GM03348 (cell line): ENCODE measurements around the gene MAGEF1.

Experiments
- DNase-seq: peaks from one replicate; pipeline ENCODE4 v3.0.0; 2012; ENCODE audit warnings: low spot score

Gene MAGEF1

DNA sequence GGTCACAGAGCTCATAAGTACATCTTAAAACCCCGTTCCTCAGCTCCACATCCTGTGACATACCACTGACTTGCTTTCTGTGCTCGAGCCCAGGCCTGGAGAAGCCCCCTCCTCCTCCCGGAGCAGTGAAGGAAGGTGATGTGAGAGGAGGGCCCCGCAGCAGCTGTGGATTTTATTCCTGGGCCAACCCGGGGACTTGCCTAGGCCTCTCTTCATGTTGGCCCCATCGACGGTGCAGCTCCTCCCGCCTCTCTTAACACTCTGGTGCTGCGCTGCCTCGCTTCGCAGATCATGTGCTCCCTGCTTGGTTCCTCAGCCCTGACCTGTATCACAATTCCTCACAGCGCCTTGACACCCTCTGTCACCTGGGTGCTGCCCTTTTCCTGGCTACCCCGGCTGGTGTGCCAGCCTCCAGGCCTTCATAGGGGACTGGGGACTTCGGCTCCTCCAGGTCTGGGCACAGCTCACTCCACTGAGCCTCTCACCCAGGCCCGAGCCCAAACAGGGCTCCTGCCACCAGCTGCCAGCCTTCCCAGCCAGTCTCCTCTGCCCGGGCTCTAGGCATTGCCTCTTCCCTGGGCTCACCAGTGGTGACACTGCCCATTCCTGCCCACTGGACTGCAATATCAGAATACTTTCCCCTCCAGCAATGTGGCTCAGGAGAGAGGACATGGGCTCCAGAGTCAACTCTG lies 21.5 kb downstream of the MAGEF1 start:
- no peak for DNase-seq

DNA sequence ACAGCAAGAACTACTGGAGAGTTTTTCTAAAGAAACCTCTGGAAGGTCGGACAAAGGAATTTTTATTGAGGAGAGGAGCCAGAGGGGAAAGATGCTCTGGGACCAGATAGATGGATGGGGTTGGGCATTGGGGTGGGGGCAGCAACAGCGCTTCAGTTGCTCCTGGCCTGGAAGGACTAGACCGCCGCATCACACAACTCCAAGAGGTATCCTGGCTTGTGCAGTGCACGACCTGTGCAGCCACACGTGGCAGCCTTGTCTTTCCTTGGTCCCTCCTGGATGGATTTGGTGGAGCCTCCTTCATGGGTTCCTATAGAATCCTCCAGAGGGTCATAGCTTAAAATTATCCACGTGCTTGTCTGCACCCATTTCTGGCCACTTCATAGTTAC lies 23.0 kb downstream of the MAGEF1 start:
- DNase-seq, result no peak

DNA sequence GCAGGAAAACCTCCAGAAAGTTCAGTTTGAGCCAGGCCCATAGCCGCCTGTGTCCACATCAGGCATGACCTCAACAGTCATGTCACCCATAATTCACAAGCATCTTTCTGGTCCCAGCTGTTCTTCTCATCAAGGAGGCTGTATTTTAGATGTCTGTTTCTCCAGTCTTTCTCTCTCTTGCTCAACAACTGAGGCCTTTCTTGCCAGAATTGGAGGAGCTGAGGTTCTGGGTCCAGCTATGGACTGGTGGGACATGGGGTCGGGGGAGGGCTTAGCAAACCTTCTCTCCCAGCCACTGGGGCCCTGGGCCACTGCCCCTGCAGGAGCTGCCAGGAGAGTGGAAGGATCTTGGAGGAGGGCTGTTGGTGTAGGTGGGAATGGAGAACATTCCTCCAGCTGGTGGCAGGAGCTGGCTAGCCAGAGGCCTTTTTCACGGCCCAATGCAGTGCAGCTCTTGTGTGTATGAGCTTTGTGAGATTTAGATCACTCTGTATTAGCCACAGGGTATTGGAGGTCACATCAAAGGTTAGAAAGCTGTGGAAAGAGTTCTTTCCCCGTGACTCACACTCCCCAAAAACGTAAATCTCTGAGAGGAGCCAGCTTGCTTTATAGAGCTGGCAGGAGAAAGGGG lies 23.5 kb downstream of the MAGEF1 start:
- DNase-seq, result peak; percentile 84

DNA sequence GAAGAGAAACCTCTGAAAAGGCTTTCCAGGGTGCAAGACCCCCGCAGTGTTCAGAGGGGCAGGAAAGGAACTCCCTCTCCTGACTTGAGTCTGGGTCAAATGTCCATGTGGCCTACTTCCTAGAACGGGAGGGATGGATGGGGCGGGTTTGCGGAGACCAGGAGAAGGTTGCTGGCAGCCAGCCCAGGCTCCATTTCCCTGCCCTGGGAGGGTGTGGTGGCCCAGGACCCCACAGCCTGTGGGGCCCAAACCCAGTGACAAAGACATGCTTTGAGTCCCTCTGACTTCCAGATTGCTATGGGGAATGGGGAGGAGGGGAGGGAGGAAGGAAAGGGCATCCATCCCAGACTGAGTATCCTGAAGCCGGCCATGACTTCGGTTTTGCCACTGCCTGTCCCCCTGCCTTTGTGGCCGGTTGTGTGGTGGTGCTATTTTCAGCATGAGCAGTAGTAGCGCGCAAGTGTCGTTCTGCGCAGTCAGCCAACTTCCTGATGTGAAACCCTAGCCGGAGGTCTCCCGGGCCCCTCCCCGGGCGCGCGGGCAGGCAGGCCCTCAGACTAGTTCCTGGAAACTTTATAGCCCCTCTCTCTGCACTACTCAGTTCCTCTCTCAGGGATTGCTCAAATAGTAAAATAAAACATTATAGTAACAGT lies 24.4 kb downstream of the MAGEF1 start:
- no peak for DNase-seq

DNA sequence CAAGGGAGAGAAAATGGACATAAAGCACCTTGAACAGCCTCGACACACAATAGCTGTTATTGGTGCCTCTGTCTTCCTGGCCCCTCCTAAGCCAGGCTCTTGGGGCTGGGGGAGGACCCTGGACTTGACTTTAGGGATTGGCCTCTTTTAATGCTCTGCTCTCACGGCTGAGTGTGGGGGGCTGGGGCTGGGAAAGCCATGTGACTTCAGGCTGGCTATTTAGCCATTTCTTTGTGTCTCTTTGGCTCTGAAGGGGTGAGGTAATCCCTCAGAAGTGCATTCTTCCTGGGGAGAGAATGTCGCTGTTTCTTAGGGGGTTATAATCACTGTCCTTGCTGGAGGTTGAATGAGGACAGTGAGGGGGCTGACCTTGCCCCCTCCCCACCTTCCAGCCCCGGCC lies 26.2 kb downstream of the MAGEF1 start:
- peak; percentile 44 for DNase-seq

DNA sequence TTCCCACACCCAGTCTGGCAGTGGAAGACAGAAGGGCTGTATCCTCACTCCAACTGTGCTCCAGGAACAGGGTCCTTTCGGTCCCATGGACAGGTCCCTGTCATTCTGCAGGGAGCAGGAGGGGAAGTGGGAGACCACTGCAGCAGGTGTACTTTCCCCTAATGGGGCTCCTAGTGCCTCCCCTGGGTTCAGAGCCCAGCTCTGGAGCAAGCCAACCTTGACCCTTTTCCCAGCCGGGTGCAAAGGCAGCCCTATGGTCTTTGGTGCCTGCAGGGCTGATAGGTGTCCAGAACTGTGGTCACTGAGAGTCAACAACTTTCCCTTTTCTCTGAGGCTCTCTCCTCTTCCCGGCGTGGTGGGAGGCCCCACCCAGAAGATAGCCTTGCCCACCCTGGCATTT lies 26.8 kb downstream of the MAGEF1 start:
- DNase-seq, result no peak

DNA sequence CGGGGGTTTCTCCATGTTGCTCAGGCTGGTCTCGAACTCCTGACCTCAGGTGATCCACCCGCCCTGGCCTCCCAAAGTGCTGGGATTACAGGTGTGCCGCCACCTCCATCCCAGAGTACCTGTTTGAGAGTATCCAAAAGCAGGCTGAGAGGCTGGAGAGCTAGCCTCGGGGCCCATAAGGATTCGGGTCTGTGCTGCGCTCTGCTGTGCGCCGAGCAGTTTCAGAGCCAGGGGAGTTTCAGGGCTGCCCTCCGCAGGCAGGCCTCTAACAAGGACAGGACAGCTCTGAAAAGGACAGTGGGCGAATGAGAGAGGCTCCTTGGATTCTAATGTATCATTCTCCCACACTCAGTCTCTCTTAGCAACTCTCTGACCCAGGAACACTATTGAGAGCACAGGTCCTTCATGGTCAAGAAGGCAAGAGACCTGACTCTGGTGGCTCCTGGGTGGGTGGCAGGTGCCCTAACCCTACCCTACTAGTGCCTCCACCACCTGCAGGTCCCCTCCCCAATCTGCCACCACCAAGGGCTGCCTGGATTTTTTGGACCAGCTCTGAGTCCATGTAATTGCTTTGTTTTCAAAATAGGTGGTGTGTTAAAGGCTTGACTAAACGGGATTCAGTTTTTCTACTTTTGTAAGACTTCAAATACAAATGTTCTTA lies 27.8 kb downstream of the MAGEF1 start:
- DNase-seq, result no peak

DNA sequence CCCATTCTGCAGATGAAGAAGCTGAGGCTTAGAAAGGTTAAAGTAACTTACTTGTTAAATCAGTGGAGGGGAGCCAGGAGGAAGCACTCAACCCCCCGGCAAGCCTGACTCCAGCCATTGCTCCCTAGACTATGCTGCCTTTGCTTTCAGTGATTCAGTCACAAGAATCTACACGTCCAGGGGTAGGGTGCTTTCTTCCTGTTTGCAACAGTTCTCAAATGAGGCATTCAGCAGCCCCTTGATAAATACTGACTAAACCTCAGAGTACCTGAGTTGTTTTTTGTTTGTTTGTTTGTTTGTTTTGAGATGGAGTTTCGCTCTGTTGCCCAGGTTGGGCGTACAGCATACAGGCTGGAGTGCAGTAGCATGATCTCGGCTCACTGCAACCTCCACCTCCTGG lies 28.6 kb downstream of the MAGEF1 start:
- DNase-seq, result no peak

DNA sequence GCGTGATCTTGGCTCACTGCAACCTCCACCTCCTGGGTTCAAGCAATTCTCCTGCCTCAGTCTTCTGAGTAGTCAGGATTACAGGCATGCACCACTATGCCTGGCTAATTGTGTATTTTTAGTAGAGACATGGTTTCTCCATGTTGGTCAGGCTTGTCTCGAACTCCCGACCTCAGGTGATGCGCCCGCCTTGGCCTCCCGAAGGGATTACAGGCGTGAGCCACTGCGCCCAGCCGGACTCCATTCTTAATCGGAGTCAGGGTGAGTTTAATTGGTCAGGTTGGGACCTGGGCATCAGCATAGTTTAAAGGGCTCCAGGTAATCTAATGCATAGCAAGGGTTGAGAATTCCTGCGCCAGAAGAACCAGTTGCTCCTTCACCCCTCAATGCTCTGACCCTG lies 29.2 kb downstream of the MAGEF1 start:
- no peak for DNase-seq

DNA sequence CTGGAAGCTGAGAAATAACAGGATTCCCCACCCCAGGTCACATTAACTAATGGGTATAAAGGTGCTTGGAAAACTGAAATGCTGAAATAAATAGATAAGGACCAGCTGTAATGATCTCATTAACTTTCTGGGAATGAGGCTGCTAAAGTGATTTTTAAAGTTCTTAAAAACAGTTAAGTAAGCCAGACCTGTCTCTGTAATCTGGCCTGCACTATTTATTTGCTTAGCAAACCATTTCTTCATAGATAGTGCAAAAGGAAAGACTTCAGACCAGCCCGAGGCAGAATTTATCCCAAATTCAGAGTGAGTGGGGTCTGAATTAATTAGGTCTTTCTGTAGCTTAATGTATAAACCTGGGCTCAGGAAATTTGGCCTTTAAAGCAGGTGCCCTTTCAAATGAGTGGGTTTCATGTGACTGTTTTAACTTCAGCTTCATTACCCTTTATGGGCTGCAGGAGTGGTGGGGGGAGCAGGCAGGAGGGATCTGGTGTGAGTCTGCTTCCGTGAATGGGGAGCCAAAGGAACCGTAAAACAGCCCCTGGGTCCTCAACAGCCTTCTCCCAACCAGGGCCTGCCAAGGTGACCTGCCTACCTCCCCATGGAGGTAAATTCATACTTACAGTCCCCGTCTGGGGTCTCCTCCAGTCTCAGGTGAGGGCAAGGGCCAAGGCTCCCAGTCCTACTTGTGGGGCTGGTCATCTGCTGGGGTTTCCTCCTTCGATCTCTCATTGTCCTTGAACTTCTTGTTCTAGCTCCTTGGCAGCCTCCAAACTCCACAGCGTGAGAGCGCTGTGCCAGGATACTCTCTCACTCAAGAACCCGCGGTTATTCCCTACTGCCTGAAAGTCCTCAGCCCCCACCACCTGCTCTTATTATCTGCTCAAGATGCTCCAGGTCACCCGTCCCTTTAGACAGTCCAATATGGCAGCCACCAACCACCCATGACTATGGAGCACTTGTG lies 31.2 kb downstream of the MAGEF1 start:
- no peak for DNase-seq

DNA sequence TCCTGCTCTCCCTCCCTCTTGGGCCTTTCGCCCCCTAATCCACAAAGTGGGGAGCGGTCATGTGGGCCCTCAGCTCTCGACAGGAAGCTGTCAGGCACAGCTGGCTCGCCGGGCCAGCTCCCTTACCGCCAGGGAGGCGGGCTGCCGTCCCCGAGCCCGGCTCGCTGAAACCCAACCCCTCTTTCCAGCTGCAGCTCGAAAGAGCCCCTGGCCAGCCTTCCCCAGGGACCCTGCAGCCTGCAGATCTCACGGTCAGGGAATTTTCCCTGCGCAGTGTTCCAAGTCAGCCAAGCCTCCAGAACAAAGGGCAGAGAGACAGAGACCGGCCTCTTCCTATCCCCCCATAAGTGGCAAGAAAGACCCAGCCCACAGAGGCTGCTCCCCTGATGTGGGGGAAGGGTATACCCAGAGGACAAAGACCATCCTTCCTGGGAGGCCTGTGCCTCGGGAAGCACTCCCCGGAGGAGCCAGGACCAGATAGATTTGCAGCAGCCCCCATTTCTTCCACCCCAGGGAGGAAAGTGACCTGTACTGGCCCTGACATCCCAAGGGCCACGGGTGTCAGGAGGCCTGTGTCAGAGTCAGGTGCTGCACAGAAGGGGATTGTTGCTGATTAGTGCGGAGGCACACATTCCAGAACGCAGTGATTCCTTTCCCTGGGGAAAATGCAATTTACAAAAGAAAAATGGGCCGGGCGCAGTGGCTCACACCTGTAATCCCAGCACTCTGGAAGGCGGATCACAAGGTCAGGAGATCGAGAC lies 32.6 kb downstream of the MAGEF1 start:
- DNase-seq, result peak; percentile 37

DNA sequence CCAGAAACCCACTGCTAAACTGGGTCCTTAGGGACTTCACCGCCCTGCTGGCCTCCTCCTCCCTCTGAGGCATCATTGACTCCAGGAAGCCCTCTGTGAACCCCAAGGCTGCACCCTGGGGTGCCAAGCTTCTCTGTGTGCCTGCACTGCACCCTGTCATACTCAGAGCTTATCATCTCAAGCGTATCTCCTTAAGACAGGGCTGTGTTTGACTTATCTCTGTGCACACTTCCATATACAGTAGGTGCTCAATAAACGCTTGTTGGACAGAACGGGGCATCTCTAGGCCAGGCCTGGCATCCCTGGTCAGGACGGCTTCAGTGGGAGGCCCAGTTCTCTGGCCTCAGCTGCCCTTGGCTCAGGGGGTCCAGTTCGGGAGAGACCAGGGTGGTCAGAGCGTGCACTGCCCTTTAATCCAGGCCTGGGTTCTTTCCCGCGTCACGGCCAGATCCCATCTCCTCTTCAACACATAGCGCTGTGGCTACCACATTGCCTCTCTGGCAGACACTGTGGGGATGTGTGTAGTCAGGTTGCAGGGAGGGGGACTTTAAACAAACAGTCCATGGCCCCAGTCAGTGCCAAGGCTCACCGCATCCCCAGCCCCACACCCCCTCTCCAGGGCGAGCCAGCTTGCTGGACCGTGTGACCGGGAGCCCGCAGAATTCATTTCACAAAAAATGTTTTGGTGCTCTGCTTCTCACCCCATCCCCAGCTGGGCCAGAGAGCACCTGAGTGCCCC lies 33.4 kb downstream of the MAGEF1 start:
- no peak for DNase-seq

DNA sequence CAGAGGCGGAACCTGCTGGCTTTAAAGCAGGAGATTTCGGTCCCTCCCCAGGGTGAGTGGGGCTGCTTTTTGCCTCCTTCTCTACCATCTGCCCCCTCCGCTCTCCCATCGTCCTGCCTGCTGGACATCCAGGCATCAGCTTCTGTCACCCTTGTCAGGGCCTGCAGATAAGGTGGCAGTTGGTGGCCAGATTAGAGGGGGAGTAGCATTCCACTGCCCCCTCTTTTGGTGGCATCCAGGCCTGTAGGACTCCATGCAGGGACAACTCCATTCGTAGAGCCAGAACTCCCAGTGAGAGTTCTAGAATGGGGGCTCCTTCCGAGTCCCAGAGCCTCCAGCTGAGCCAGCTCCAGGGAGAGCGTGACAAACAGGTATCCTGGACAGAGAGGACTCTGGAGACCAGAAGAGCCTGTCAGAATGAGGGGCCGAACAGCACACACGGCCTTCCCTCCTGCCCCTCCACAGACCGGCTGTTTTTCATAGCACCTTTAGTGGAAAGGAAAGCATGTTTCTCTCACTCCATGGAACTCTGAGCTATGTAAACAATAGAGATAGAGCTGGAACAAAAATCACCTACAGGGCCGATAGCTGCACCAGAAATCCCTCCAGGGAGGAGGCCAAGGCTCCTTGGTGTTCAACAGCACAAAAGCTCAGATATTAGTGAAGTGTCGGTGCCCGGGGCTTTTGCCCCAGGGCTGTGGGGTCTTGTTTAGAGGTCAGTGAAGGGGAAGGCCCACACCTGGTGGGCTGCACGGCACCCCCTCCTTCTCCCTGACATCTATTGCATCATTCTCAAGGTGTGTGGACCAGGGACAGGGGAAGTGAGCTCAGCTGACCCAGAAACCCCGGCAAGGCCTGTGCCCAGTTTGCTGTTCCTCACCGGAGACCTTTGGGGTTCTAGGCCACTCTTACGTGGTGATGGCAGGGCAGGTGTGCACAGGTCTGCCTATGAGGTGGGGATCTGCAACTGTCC lies 34.2 kb downstream of the MAGEF1 start:
- DNase-seq, result no peak

DNA sequence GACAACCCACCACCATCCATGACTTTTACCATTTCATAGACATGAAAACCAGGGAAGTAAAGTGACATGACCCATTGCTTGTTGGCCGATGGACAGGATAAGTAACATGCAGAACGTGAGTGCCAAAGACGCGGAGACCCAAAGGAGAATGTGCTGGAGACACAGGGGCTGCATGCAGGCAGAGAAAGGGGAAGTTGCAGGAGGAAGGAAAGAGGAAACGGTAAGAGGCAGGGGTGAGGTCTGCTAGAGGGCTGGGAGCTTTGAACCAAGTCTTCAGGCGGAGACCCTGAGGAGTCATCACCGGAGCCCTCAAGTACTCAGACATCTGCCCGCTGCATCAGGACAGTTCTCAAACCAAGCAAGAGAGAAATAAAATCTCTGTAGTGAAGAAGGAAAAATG lies 34.9 kb downstream of the MAGEF1 start:
- DNase-seq, result no peak

DNA sequence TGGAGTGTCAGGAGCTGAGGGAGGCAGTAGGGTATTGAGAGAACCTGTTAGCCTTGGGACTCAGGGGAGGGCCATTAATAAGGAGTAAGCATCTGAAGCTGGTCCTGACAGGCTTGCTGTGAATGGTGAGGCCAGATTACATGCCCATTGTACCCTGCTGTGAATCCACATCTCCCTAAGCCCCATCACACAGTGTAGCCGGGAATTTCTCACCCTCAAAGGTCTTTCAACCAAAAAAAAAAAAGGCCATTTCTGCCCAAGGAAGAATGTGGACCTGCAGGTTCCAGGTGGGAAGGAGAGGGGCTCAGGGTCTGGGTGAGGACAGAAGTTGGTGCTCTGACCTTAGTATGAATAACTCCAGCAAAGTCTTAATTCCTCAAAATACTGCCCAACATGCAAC lies 37.2 kb downstream of the MAGEF1 start:
- no peak for DNase-seq

DNA sequence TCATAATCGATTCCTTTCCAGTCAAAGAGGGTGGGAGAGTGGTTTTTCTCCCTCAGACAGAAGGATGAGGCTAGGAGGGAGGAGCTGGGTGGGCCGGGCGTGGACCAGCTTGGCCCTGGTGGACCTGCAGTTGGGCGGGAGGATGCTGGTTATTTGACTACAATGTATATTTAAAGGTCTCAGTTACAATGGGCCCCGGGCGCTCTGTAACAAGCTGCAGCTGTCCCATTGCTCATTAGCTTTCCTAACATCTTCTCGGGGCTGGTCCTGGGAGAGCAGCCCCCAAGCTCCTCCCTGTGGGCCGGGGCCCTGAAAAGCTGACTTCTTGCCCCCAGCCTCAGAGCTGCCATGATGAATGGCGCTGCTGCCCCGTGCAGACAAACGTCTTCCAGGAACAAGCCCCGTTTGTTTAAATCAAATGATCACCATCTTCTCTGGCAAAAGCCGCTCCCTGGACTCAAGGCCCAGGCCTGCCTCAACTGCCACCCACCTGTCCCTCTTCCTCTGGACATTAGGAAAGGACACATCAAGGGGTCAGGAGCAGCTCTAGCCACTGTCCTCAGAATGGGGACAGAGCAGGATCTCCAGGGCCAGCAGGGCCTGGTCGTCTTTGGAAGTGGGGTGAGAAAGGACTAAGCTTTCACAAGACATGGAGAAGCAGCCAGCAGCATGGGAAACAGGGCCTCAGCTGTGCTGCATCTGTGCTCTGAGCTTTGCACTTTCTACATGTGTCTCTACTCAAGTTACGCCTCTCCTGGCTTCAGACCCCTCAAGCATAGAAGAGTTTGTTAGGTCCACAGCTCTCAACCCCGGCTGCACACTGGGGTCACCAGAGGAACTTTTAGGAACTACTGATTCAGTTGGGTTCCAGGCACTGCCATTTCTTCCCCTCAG lies 38.6 kb downstream of the MAGEF1 start:
- no peak for DNase-seq

DNA sequence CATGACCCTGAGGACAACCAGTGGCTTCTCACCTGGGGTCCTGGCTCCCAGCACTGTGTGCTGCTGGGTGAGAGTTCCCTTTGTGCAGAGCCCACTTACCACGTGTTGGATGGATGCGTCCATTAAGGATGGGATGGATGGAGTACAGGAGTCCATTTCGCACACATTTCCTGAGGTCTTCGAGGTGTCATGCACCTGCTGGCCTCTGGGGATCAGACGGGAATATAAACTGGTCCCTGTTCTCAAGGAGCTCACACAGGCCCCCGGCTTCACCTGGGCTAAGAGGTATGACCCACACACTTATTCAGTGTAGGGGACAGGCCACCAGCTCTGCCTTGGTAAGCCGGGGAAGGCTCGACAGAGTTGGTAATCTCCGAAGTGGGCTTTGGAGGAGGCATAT lies 39.5 kb downstream of the MAGEF1 start:
- DNase-seq, result no peak

DNA sequence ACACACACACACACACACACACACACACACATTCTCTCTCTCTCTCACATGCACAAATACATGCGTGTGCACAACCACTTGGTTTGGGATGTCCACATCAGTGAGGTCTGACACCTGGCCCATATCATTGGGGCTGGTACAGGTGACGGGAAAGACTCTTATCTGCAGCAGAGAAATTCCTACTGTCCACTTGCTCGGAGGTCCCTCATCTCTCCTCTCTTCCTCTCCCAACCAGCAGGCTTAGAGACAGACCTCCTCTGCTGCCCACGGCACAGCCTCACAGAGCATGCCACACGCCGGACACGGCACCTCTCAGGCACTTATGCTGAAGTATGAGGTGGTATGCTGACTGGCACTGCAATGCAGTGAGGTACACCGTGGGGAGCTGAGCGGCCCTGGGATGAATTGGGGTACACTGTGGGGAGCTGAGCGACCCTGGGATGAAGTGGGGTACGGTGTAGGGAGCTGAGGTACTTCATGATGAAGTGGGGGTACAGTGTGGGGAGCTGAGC lies 41.7 kb downstream of the MAGEF1 start:
- no peak for DNase-seq
